ENCODE measurements around the gene THRB.

Gene THRB

DNA sequence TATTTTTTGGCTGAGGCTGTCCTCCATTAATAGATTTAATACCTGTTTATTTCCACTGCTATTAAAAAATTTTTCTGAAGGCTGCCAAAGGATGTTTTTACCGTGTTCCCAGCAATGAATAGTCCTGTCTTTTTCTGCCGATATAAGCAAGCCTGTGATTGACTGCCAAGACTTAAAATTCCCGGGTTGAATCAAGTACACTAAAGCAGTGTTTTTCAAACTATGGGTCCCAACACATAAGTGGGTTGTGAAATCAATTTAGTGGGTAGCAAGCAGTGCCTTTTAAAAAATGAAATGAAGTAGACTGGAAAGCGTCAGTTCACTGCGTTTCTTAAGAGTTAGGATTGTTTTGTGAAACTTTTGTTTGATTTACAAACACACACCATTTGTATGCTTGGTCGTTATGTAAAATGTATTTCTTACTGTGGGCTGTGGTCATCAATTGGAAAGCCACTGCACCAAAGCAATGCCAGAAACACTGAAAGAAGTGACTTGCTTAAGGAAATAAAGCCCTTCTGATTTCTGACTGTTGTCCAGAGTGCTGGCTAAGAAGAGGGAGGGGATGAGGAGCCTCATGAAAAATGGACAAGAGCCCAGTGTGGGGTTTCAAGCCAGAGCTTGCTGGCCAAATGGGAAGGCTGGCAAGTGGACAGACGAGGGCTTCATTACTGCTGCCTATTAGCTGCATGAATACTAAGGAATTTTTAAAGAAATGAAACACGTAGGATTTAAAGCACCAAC, 206.0 kb downstream of the THRB start:
- H3K9me3 ChIP-seq (ENCODE audit: insufficient read depth, low read depth, low read length): no peaks in the 10 kb centered on the region
- no peaks in the 10 kb centered on the region for H3K4me1 ChIP-seq (ENCODE audit: insufficient read depth, low read length, poor library complexity, severe bottlenecking)
- no peaks in the 10 kb centered on the region for H3K36me3 ChIP-seq (ENCODE audit: insufficient read depth, low read length)
- no peaks in the 10 kb centered on the region for H3F3A ChIP-seq (ENCODE audit: low read depth)
- no peaks in the 10 kb centered on the region for H3K27me3 ChIP-seq (ENCODE audit: insufficient read depth, low read length, poor library complexity, severe bottlenecking)
- H3K79me2 ChIP-seq (ENCODE audit: insufficient read depth, low read length): no peaks in the 10 kb centered on the region
- H3K9me2 ChIP-seq (replicated peaks; ENCODE audit: low read depth, low read length): no peaks in the 10 kb centered on the region
- TF ChIP-seq EZH2phosphoT487 (IDR thresholded peaks at IDR 0.05; ENCODE audit: borderline replicate concordance): no peak
- TF ChIP-seq CTCF (conservative IDR thresholded peaks at IDR 0.05; ENCODE audit: low read length): no peak
- no peak overlapping the region for H3K4me3 ChIP-seq (ENCODE audit: low read length, poor library complexity, severe bottlenecking)
- H2AFZ ChIP-seq (ENCODE audit: low read length): no peak overlapping the region
- H3K4me2 ChIP-seq (ENCODE audit: low read depth, low read length, poor library complexity, severe bottlenecking): no peak overlapping the region
- no peaks in the 10 kb centered on the region for H4K20me1 ChIP-seq (ENCODE audit: insufficient read depth, low read length, poor library complexity, severe bottlenecking)
- no peak overlapping the region for H3K9ac ChIP-seq (ENCODE audit: low read depth, low read length, poor library complexity, severe bottlenecking)

DNA sequence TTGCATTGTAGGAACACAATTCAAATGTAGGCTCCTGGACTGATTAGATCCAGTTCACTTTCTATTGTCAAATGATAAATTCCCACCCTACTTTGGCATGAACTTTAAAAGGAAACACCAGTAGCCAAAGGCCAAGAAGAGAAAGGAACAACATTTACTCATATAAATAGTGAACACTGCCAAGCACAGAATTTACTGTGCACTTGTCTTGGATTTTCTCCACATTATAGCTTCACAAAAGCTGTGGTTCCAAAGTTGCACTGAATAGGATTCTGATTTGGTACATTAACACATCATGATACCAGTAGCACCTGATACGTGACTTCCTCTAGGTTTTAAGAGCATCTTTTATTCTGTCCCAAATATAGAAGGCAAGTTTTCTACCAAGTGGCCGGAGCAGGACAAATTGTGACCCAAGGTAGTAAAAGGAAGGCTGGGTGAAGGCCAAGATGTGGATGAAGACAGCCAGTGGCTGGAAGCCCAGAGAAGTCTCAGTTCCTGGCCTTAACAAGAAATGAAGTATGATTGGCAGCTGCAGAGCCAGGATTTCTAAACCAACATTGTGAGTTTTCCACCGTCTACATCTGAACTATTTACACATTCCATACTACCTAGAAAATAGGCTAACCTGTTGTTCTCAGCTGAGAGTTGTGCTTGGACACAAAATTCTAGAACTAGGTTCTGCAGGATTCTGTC, 206.7 kb downstream of the THRB start:
- H3K9me3 ChIP-seq (ENCODE audit: insufficient read depth, low read depth, low read length): no peaks in the 10 kb centered on the region
- no peaks in the 10 kb centered on the region for H3K27me3 ChIP-seq (ENCODE audit: insufficient read depth, low read length, poor library complexity, severe bottlenecking)
- H3K9ac ChIP-seq (ENCODE audit: low read depth, low read length, poor library complexity, severe bottlenecking): no peak overlapping the region
- no peaks in the 10 kb centered on the region for H3F3A ChIP-seq (ENCODE audit: low read depth)
- TF ChIP-seq CTCF (conservative IDR thresholded peaks at IDR 0.05; ENCODE audit: low read length) (no peak), EZH2phosphoT487 (IDR thresholded peaks at IDR 0.05; ENCODE audit: borderline replicate concordance) (no peak)
- H4K20me1 ChIP-seq (ENCODE audit: insufficient read depth, low read length, poor library complexity, severe bottlenecking): no peaks in the 10 kb centered on the region
- H3K9me2 ChIP-seq (replicated peaks; ENCODE audit: low read depth, low read length): no peaks in the 10 kb centered on the region
- no peaks in the 10 kb centered on the region for H3K79me2 ChIP-seq (ENCODE audit: insufficient read depth, low read length)
- no peak overlapping the region for H2AFZ ChIP-seq (ENCODE audit: low read length)
- H3K36me3 ChIP-seq (ENCODE audit: insufficient read depth, low read length): no peaks in the 10 kb centered on the region
- no peak overlapping the region for H3K4me3 ChIP-seq (ENCODE audit: low read length, poor library complexity, severe bottlenecking)
- no peak overlapping the region for H3K4me2 ChIP-seq (ENCODE audit: low read depth, low read length, poor library complexity, severe bottlenecking)
- H3K4me1 ChIP-seq (ENCODE audit: insufficient read depth, low read length, poor library complexity, severe bottlenecking): no peaks in the 10 kb centered on the region

- Histone ChIP-seq H3K36me3 (ENCODE audit: insufficient read depth, low read length) (no peaks in the 10 kb centered on the region), H3K9me3 (ENCODE audit: insufficient read depth, low read depth, low read length) (no peaks in the 10 kb centered on the region), H3K4me1 (ENCODE audit: insufficient read depth, low read length, poor library complexity, severe bottlenecking) (no peaks in the 10 kb centered on the region), H3K9me2 (replicated peaks; ENCODE audit: low read depth, low read length) (no peaks in the 10 kb centered on the region), H3K4me2 (ENCODE audit: low read depth, low read length, poor library complexity, severe bottlenecking) (no peak overlapping the region), H3K27me3 (ENCODE audit: insufficient read depth, low read length, poor library complexity, severe bottlenecking) (no peaks in the 10 kb centered on the region), H2AFZ (ENCODE audit: low read length) (no peak overlapping the region), H3K79me2 (ENCODE audit: insufficient read depth, low read length) (no peaks in the 10 kb centered on the region), H3K9ac (ENCODE audit: low read depth, low read length, poor library complexity, severe bottlenecking) (no peak overlapping the region), H3F3A (ENCODE audit: low read depth) (no peaks in the 10 kb centered on the region), H3K4me3 (ENCODE audit: low read length, poor library complexity, severe bottlenecking) (no peak overlapping the region), H4K20me1 (ENCODE audit: insufficient read depth, low read length, poor library complexity, severe bottlenecking) (no peaks in the 10 kb centered on the region)
- TF ChIP-seq EZH2phosphoT487 (IDR thresholded peaks at IDR 0.05; ENCODE audit: borderline replicate concordance): no peak
- no peak for TF ChIP-seq CTCF (conservative IDR thresholded peaks at IDR 0.05; ENCODE audit: low read length)
Observed at GRCh38 chr3:24286405-24286804, 208.2 kb downstream of the THRB start.

All from Loucy (cell line).